Myometrial cell (primary cell): Measurements from ENCODE around the gene TOMM6. TPM values are rescaled to one million over a fixed set of nuclear protein-coding genes. Genes with fewer than 3 reads are reported as not detected.

Source experiments
- total RNA-seq: library from RNA; depleted of rRNA; stranded (reverse); fragments of >200 nt; gene quantifications from 2 replicates; pipeline ENCODE4 v1.2.3, GENCODE V29; 2015

Gene TOMM6
- 280 and 362 TPM in 2 replicates for total RNA-seq

DNA sequence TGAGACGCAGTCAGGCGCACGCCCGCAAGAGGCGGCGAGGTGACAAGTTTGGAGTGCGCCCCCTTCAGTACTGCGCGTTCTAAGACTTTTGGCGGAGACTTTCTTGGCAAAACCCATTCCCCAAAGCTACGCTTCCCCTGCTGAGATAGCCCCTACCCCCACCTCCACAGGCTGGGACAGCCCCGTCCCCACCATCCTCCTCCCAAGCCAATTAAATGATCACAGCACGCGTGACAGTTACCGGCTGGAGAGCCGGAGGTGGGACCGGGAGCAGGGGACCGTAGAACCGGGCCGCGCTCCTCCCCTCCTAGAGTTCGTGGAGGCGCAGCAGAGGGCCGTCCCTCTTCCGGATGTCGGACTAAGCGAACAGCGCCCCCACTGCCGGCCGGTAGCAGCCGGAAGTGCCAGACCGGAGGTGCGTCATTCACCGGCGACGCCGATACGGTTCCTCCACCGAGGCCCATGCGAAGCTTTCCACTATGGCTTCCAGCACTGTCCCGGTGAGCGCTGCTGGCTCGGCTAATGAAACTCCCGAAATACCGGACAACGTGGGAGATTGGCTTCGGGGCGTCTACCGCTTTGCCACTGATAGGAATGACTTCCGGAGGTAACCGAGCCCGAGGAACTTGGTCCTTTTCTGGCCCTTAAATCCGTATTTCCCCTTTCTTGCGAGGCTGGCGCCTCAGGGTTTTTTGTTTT is at the start of gene TOMM6:
Gene TOMM6, plus strand, starts transcription at position 476 of the 699 bp plus-strand sequence. Its CDS starts 4 bp downstream, at position 480.

DNA sequence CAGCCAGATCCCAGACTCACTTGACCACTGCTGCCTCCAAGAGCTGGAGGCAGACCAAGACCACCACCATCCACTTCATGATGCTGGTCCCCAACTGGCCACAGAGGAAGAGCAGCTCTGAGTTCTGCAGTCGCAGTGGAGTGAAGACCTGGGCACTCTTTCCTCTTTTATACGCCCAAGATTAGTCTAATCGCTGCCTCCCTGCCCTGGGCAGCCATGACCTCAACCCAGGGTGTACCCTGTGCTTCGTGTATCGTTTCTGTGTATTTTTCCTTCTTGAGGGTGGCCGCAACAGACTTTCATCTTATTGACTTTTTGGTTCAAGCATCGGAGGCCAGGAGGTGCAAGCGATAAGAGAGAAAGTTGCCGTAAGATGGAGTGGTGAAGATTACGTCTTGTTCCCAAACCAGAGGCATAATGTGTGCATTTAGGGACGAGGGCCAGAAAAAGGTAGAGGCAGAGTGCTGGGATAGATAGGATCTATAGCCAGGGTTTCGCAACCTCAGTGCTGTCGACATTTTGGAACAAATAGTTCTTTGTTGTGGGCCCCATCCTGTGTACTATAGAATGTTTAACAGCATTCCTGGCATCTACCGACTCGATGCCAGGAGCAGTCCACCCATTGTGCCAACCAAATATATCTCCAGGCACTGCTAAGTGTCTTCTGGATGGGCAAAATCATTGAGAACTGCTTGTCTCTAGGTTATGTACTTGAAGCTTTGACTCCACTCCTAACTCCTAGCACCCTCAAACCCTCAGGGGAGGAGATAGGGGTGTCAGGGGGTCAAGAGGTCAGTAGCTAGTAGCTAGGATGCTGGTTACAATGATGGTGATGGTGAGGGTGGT is 40.0 kb upstream of the TOMM6 start, which contains the start of gene PGC:
Gene PGC, minus strand, starts transcription at position 142 of the 846 bp plus-strand sequence. Its CDS starts 63 bp downstream, at position 79.

DNA sequence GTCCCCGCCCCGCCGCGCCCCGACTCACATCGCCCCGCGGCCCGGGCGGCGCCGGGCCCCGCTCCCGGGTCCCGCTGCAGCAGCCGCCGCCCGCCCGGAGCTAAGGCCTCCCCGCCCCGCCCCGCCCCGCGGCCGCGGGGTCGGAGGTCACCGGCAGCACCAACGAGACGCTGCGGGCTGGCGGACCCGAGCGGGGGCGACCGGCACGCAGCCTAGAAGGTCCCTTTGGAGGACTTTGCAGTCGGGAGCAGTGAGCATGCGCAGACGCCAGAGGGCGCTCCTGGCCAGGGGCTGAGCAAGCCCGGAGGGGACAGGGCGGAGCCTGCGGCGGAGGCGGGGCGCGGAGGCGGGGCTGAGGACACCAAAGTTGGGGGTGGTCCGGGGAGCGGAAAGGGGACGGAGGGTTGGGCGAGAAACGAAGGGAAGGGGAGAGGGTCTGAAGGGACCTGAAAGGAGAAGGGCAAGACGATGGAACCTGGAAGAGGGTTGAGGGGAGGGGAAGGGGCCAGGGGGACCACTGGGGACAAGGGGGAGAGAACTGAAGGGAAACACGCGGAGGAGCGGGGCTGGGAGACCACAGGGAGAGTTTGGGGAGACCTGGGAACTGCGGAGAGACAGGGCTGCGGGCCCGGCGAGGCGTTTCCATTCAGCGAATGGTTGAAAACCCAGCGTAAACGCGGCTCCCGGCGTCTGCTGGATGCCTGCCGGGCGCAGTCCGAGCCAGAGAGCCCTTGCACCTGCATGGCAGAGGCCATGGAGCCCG is 7.5 kb upstream of the TOMM6 start, which contains the start of gene FRS3:
Gene FRS3, minus strand, starts transcription at position 113 of the 763 bp plus-strand sequence. CDS start 2,913 bp downstream, outside the sequence.

DNA sequence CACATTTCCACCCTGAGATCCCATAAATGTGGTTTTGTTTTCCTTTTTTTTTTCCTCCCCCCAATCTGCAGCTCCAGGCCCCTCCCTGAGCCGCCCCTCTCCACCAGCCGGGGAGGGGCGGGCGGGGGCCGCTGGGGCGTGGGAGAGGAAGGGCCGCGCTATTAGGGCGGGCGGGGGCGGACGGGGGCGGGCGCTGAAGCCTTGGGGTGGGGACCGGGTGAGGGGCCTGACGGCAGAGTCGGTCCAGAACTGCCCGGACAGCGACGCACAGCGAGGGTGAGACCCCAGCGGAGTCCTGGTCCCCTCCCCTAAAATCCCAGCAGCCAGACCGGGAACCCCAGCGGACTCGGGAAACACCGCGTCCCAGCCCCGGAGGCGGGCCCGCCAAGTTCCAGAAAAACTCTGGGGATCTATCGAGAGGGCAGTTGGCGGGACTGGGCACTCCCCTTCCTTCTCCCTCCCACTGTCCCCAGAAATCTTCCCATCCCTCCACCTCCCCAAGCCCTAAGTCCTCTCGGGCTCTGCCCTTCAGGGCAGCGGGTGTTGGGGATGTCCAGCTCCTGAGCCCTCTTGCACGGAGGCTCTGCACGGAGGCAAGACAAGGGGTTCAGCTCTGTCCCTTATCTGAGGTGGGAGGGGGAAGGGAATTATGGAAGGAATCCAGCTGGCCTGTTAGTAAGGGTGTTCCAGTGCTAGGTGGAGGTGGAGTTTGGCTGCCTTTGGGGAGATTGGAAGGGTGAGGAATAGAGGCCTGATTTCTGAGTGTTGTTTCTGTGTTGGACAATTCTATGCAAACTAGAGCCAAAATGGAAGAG is 6.7 kb upstream of the TOMM6 start, which contains the start of gene PRICKLE4:
Gene PRICKLE4, plus strand, starts transcription at position 232 of the 815 bp plus-strand sequence. CDS start 2,692 bp downstream, outside the sequence.

Other genes with a start within 250 kb of the TOMM6 start
- gene FOXP4, start 241.3 kb upstream of the TOMM6 start, total RNA-seq, result 5.1 and 5.8 TPM in 2 replicates
- 0.86 TPM in 1 of 2 replicates, not detected in the other for gene MDFI, start 149.2 kb upstream of the TOMM6 start, total RNA-seq
- gene TFEB, start 52.1 kb upstream of the TOMM6 start, total RNA-seq, result 8.9 and 26.8 TPM in 2 replicates
- gene PGC, start 40.3 kb upstream of the TOMM6 start, total RNA-seq, result not detected in 2 replicates
- gene FRS3, start 7.8 kb upstream of the TOMM6 start, total RNA-seq, result 2.0 and 3.9 TPM in 2 replicates
- not detected in 2 replicates for gene PRICKLE4, start 6.9 kb upstream of the TOMM6 start, total RNA-seq
- 0.35 and 1.7 TPM in 2 replicates for gene USP49, start 107.7 kb downstream of the TOMM6 start, total RNA-seq
- 20.4 and 37.8 TPM in 2 replicates for gene MED20, start 133.4 kb downstream of the TOMM6 start, total RNA-seq
- 6.2 and 6.3 TPM in 2 replicates for gene BYSL, start 133.8 kb downstream of the TOMM6 start, total RNA-seq
- gene CCND3, start 154.1 kb downstream of the TOMM6 start, total RNA-seq, result 118 and 119 TPM in 2 replicates